K562 (cell line): ENCODE measurements around the gene ZMYM2.

Experiments used
- DNMT1 ChIP-seq: fragments of 450-650 bp; IDR thresholded peaks from 2 replicates; pipeline ENCODE4 v1.6.1; 2016; ENCODE audit warnings: antibody characterized with exemption, mild to moderate bottlenecking
- GABPB1 ChIP-seq: sonication (generic); formaldehyde crosslinking; IDR thresholded peaks from 2 replicates; pipeline ENCODE4 v1.8.0; 2022; ENCODE audit warnings: mild to moderate bottlenecking, missing genetic modification reagents
- NEUROD1 ChIP-seq: fragments of 150-350 bp; IDR thresholded peaks from 2 replicates; pipeline ENCODE4 v1.6.1; 2014; ENCODE audit warnings: borderline replicate concordance, low read length, low read depth; ENCODE audit not compliant: partially characterized antibody
- NONO ChIP-seq, 2 experiments: fragments of 200-400 bp in 1 of 2; fragments of 450-650 bp in 1 of 2; formaldehyde crosslinking in 1 of 2; IDR thresholded peaks; 2 replicates each; pipeline ENCODE4 v1.6.1; 2017; ENCODE audit warnings: low read depth in 2 of 2, mild to moderate bottlenecking in 2 of 2, moderate library complexity in 2 of 2, low read length in 1 of 2
- PCBP2 ChIP-seq: fragments of 200-400 bp; formaldehyde crosslinking; IDR thresholded peaks from 2 replicates; pipeline ENCODE4 v1.6.1; 2018; ENCODE audit warnings: low read length, low read depth, mild to moderate bottlenecking, moderate library complexity; ENCODE audit not compliant: poor library complexity, severe bottlenecking
- SMARCC2 ChIP-seq: fragments of 450-650 bp; IDR thresholded peaks from 2 replicates; pipeline ENCODE4 v1.6.1; 2017; ENCODE audit warnings: antibody characterized with exemption, moderate library complexity, mild to moderate bottlenecking, low read depth
- THRA ChIP-seq: fragments of 450-650 bp; IDR thresholded peaks from 2 replicates; pipeline ENCODE4 v1.6.1; 2017; ENCODE audit warnings: mild to moderate bottlenecking, moderate library complexity
- ZBTB7A ChIP-seq: IDR thresholded peaks from 2 replicates; pipeline ENCODE4 v1.6.1; 2011; ENCODE audit warnings: low read depth, mild to moderate bottlenecking, low read length, moderate library complexity, borderline replicate concordance; ENCODE audit not compliant: control insufficient read depth
- TF ChIP-seq, protein P1 (sequence below), 2 experiments: fragments of 450-650 bp; conservative IDR thresholded peaks; 2 replicates each; pipeline ENCODE4 v1.6.1; 2017; ENCODE audit warnings: mild to moderate bottlenecking in 2 of 2, moderate library complexity in 2 of 2

DNA sequence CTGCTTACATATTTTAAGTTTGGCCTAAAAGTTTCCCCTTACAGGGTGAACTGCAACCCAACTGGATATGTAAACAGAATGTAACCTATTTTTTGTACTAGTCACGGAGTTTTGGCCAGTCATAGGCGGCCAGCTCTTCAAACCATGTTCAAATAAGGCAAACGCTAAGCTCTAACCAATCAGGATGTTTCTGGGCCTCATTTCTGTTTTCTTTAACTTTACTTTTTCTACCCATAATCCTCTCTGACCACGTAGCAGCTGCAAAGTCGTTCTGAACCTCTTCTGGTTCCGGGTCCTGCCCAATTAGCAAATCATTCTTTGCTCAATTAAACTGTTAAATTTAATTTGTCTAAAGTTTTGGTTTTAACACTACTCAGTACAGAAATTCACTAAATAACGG lies 8.2 kb upstream of the ZMYM2 start:
- TF ChIP-seq, protein P1, sequence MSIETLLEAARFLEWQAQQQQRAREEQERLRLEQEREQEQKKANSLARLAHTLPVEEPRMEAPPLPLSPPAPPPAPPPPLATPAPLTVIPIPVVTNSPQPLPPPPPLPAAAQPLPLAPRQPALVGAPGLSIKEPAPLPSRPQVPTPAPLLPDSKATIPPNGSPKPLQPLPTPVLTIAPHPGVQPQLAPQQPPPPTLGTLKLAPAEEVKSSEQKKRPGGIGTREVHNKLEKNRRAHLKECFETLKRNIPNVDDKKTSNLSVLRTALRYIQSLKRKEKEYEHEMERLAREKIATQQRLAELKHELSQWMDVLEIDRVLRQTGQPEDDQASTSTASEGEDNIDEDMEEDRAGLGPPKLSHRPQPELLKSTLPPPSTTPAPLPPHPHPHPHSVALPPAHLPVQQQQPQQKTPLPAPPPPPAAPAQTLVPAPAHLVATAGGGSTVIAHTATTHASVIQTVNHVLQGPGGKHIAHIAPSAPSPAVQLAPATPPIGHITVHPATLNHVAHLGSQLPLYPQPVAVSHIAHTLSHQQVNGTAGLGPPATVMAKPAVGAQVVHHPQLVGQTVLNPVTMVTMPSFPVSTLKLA (conservative IDR thresholded peaks at IDR 0.05): no peak
- no peak for TF ChIP-seq PCBP2
- TF ChIP-seq NEUROD1: no peak
- TF ChIP-seq NONO (IDR thresholded peaks at IDR 0.05; ENCODE audit: low read depth in 2 of 2, low read length in 1 of 2): no peak
- no peak for TF ChIP-seq THRA
- no peak for TF ChIP-seq DNMT1
- TF ChIP-seq ZBTB7A: no peak
- TF ChIP-seq SMARCC2: no peak
- TF ChIP-seq GABPB1 (CRISPR knock-in tag): no peak
